Smooth muscle cell (in vitro differentiated cells): ENCODE results near the gene SPOCK2. TPM values are rescaled to one million over a fixed set of nuclear protein-coding genes. Genes with fewer than 3 reads are reported as not detected.

Experiments
- DNase-seq: peaks from one replicate; lab custom pipeline; 2025; ENCODE audit not compliant: unreplicated experiment; lab: John Stamatoyannopoulos, UW
- H2AFZ ChIP-seq: fragments of 200-600 bp; sonication (generic); 2 replicates; pipeline ENCODE4 v1.6.0; 2016; ENCODE audit warnings: antibody characterized with exemption, low read depth, mild to moderate bottlenecking
- H3F3A ChIP-seq: fragments of 200-600 bp; sonication (generic); 2 replicates; pipeline ENCODE4 v1.6.0; 2017; ENCODE audit warnings: antibody characterized with exemption, low read depth
- H3K27ac ChIP-seq: fragments of 200-600 bp; sonication (generic); 2 replicates; pipeline ENCODE4 v1.5.1; 2016; ENCODE audit warnings: low read depth, mild to moderate bottlenecking
- H3K27me3 ChIP-seq: fragments of 200-600 bp; sonication (generic); 2 replicates; pipeline ENCODE4 v1.6.1; 2016; ENCODE audit warnings: low read depth, mild to moderate bottlenecking
- H3K36me3 ChIP-seq: fragments of 200-600 bp; sonication (generic); 2 replicates; pipeline ENCODE4 v1.5.1; 2016; ENCODE audit warnings: low read depth
- H3K4me1 ChIP-seq: fragments of 200-600 bp; sonication (generic); 2 replicates; pipeline ENCODE4 v1.5.1; 2016; ENCODE audit warnings: low read depth
- H3K4me2 ChIP-seq: fragments of 200-600 bp; sonication (generic); 2 replicates; pipeline ENCODE4 v1.6.0; 2016; ENCODE audit warnings: mild to moderate bottlenecking
- H3K4me3 ChIP-seq: fragments of 200-600 bp; sonication (generic); 2 replicates; pipeline ENCODE4 v1.5.1; 2016; ENCODE audit warnings: mild to moderate bottlenecking
- H3K79me2 ChIP-seq: fragments of 200-600 bp; sonication (generic); 2 replicates; pipeline ENCODE4 v1.6.0; 2016; ENCODE audit warnings: low read depth, mild to moderate bottlenecking
- H3K9ac ChIP-seq: fragments of 200-600 bp; sonication (generic); 2 replicates; pipeline ENCODE4 v1.6.0; 2016; ENCODE audit warnings: low read depth
- H3K9me3 ChIP-seq: fragments of 200-600 bp; sonication (generic); replicated peaks from 2 replicates; pipeline ENCODE4 v1.5.1; 2016; ENCODE audit warnings: low read depth
- H4K20me1 ChIP-seq: fragments of 200-600 bp; sonication (generic); 2 replicates; pipeline ENCODE4 v1.6.0; 2016; ENCODE audit warnings: low read depth
- WGBS: methylation state at CpG from one replicate; pipeline ENCODE4 v1.1.7; 2016; ENCODE audit warnings: low lambda C conversion rate; 5-methylcytosine and 5-hydroxymethylcytosine counted together
- polyA plus RNA-seq: library from polyadenylated mRNA; unstranded; fragments of >200 nt; fragmentation: Nextera tagmentation; extraction: Ambion mirVana; gene quantifications from 2 replicates; pipeline ENCODE4 v1.2.1, GENCODE V29; 2016
- total RNA-seq: library from RNA; depleted of rRNA; stranded (reverse); fragments of >200 nt; gene quantifications from 2 replicates; pipeline ENCODE4 v1.2.3, GENCODE V29; 2014
- TF ChIP-seq, protein P1 (sequence below): fragments of 200-600 bp; sonication (generic); IDR thresholded peaks from 2 replicates; pipeline ENCODE4 v1.5.1; 2017; ENCODE audit warnings: borderline replicate concordance, mild to moderate bottlenecking, antibody characterized with exemption; ENCODE audit not compliant: insufficient read depth, poor library complexity, severe bottlenecking

Gene SPOCK2
- total and polyA plus RNA-seq, 2 experiments from 2014 or later: 1.1 TPM; not detected in 1

- no peak for DNase-seq
- Histone ChIP-seq H3K27ac (no peak overlapping the region), H3K4me3 (no peak overlapping the region), H3F3A (no peaks in the 10 kb centered on the region), H3K9ac (no peak overlapping the region), H3K4me1 (no peaks in the 10 kb centered on the region), H4K20me1 (no peaks in the 10 kb centered on the region), H2AFZ (no peak overlapping the region), H3K27me3 (no peaks in the 10 kb centered on the region), H3K4me2 (no peak overlapping the region), H3K9me3 (no peaks in the 10 kb centered on the region), H3K36me3 (no peaks in the 10 kb centered on the region), H3K79me2 (no peaks in the 10 kb centered on the region)
- TF ChIP-seq, protein P1, sequence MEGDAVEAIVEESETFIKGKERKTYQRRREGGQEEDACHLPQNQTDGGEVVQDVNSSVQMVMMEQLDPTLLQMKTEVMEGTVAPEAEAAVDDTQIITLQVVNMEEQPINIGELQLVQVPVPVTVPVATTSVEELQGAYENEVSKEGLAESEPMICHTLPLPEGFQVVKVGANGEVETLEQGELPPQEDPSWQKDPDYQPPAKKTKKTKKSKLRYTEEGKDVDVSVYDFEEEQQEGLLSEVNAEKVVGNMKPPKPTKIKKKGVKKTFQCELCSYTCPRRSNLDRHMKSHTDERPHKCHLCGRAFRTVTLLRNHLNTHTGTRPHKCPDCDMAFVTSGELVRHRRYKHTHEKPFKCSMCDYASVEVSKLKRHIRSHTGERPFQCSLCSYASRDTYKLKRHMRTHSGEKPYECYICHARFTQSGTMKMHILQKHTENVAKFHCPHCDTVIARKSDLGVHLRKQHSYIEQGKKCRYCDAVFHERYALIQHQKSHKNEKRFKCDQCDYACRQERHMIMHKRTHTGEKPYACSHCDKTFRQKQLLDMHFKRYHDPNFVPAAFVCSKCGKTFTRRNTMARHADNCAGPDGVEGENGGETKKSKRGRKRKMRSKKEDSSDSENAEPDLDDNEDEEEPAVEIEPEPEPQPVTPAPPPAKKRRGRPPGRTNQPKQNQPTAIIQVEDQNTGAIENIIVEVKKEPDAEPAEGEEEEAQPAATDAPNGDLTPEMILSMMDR: no peak
Observed at GRCh38 chr10:72124381-72124780, 36.0 kb upstream of the SPOCK2 start.

- Histone ChIP-seq H3K4me1 (no peaks in the 10 kb centered on the region), H3K9ac (no peak overlapping the region), H4K20me1 (no peaks in the 10 kb centered on the region), H3K27ac (no peak overlapping the region), H3K79me2 (no peaks in the 10 kb centered on the region), H3K9me3 (no peaks in the 10 kb centered on the region), H2AFZ (no peak overlapping the region), H3K36me3 (no peaks in the 10 kb centered on the region), H3K4me3 (no peak overlapping the region), H3F3A (no peaks in the 10 kb centered on the region), H3K27me3 (no peaks in the 10 kb centered on the region), H3K4me2 (no peak overlapping the region)
- TF ChIP-seq, protein P1: no peak
- 92% methylated on average over 4 of the region's 4 CpGs for WGBS
- no peak for DNase-seq
Observed at GRCh38 chr10:72123616-72124015, 35.3 kb upstream of the SPOCK2 start.

GRCh38 chr10:72122221-72122620 lies 33.9 kb upstream of the SPOCK2 start:
- no peak overlapping the region for H2AFZ ChIP-seq
- TF ChIP-seq, protein P1: no peak
- H3K27ac ChIP-seq: no peak overlapping the region
- H3K79me2 ChIP-seq: no peaks in the 10 kb centered on the region
- H3K9ac ChIP-seq: no peak overlapping the region
- WGBS: 98% methylated on average over 4 of the region's 4 CpGs
- no peaks in the 10 kb centered on the region for H4K20me1 ChIP-seq
- no peak for DNase-seq
- no peaks in the 10 kb centered on the region for H3K36me3 ChIP-seq
- no peak overlapping the region for H3K4me2 ChIP-seq
- no peak overlapping the region for H3K4me3 ChIP-seq
- H3K4me1 ChIP-seq: no peaks in the 10 kb centered on the region
- H3F3A ChIP-seq: no peaks in the 10 kb centered on the region
- H3K9me3 ChIP-seq: no peaks in the 10 kb centered on the region
- H3K27me3 ChIP-seq: no peaks in the 10 kb centered on the region

DNA sequence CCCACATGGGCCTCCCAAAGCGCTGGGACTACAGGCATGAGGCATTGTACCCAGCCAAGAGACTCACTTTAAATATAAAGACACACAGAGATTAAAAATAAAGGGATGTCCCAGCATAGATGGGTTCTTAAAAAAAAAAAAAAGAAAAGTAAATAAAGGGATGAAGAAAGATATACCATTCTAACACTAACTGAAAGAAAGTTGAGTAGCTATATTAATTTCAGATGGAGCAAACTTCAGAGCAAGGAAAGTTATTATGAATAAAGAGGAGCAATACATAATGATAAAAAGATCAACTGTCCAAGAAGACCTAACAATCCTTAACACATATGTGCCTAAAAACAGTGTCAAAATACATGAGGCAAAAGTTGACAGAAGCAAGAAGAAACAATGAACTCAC lies 33.0 kb upstream of the SPOCK2 start:
- H3K79me2 ChIP-seq: no peaks in the 10 kb centered on the region
- peaks cover 2% of the 10 kb centered on the region for H3K36me3 ChIP-seq
- no peak overlapping the region for H3K4me2 ChIP-seq
- no peaks in the 10 kb centered on the region for H4K20me1 ChIP-seq
- H3K9me3 ChIP-seq: no peaks in the 10 kb centered on the region
- H3F3A ChIP-seq: no peaks in the 10 kb centered on the region
- WGBS: 100% methylated on average over 1 of the region's 1 CpG
- no peak overlapping the region for H3K4me3 ChIP-seq
- H3K27me3 ChIP-seq: no peaks in the 10 kb centered on the region
- H3K4me1 ChIP-seq: no peaks in the 10 kb centered on the region
- TF ChIP-seq, protein P1: no peak
- H3K9ac ChIP-seq: no peak overlapping the region
- no peak for DNase-seq
- no peak overlapping the region for H2AFZ ChIP-seq
- no peak overlapping the region for H3K27ac ChIP-seq
